HepG2 (cell line): ENCODE data around the gene ANKRD40. TPM values are rescaled to one million over a fixed set of nuclear protein-coding genes. Genes with fewer than 3 reads are reported as not detected.

Source experiments
- ARHGAP35 ChIP-seq: sonication (generic); formaldehyde crosslinking; IDR thresholded peaks from 2 replicates; pipeline ENCODE4 v1.9.0; 2022; ENCODE audit warnings: mild to moderate bottlenecking, inconsistent platforms, moderate library complexity, missing genetic modification reagents, borderline replicate concordance
- ARNT ChIP-seq: fragments of 450-650 bp; IDR thresholded peaks from 2 replicates; pipeline ENCODE4 v1.6.1; 2017
- CREB1 ChIP-seq, 2 experiments: fragments of 450-650 bp in 1 of 2; IDR thresholded peaks; 2 replicates each; pipeline ENCODE4 v1.6.1; 2016 to 2017; ENCODE audit warnings: control low read depth in 1 of 2, mild to moderate bottlenecking in 1 of 2, missing compliant biosample characterization in 1 of 2, missing genetic modification characterization in 1 of 2
- PITX1 ChIP-seq: sonication (generic); formaldehyde crosslinking; IDR thresholded peaks from 2 replicates; pipeline ENCODE4 v1.5.1; 2020; ENCODE audit warnings: mild to moderate bottlenecking, missing genetic modification reagents
- SIX4 ChIP-seq: sonication (generic); formaldehyde crosslinking; IDR thresholded peaks from 2 replicates; pipeline ENCODE4 v1.4.0; 2020; ENCODE audit warnings: missing genetic modification reagents
- SNAPC2 ChIP-seq: sonication (generic); formaldehyde crosslinking; IDR thresholded peaks from 2 replicates; pipeline ENCODE4 v1.8.1; 2022; ENCODE audit warnings: mild to moderate bottlenecking, missing genetic modification reagents
- TCF7 ChIP-seq: sonication (generic); IDR thresholded peaks from 2 replicates; pipeline ENCODE4 v1.6.1; 2016; ENCODE audit warnings: antibody characterized with exemption, low read depth
- ZNF10 ChIP-seq: sonication (generic); formaldehyde crosslinking; IDR thresholded peaks from 2 replicates; pipeline ENCODE4 v1.4.0; 2020; ENCODE audit warnings: mild to moderate bottlenecking, low read depth, missing genetic modification reagents, borderline replicate concordance
- ZNF121 ChIP-seq: sonication (generic); formaldehyde crosslinking; IDR thresholded peaks from 2 replicates; pipeline ENCODE4 v1.5.0; 2020; ENCODE audit warnings: mild to moderate bottlenecking, missing genetic modification reagents
- ZNF24 ChIP-seq: fragments of 450-650 bp; IDR thresholded peaks from 2 replicates; pipeline ENCODE4 v1.6.1; 2017; ENCODE audit warnings: antibody characterized with exemption, mild to moderate bottlenecking
- ZNF451 ChIP-seq: sonication (generic); formaldehyde crosslinking; IDR thresholded peaks from 2 replicates; pipeline ENCODE4 v1.5.0; 2020; ENCODE audit warnings: mild to moderate bottlenecking, missing genetic modification reagents
- ZNF615 ChIP-seq: sonication (generic); formaldehyde crosslinking; IDR thresholded peaks from 2 replicates; pipeline ENCODE4 v1.5.0; 2020; ENCODE audit warnings: mild to moderate bottlenecking, missing genetic modification reagents, borderline replicate concordance
- ZNF644 ChIP-seq: IDR thresholded peaks from 2 replicates; pipeline ENCODE4 v1.6.1; 2016; ENCODE audit warnings: low read depth
- ZNF782 ChIP-seq: sonication (generic); formaldehyde crosslinking; IDR thresholded peaks from 2 replicates; pipeline ENCODE4 v1.4.0; 2020; ENCODE audit warnings: missing genetic modification reagents, mild to moderate bottlenecking, borderline replicate concordance
- ZNF839 ChIP-seq: sonication (generic); formaldehyde crosslinking; IDR thresholded peaks from 2 replicates; pipeline ENCODE4 v1.4.0; 2020; ENCODE audit warnings: missing genetic modification reagents, mild to moderate bottlenecking, borderline replicate concordance
- ZSCAN22 ChIP-seq: sonication (generic); formaldehyde crosslinking; IDR thresholded peaks from 2 replicates; pipeline ENCODE4 v1.4.0; 2020; ENCODE audit warnings: mild to moderate bottlenecking, missing genetic modification reagents
- polyA plus RNA-seq, 8 experiments: library from polyadenylated mRNA; depleted of rRNA in 3 of 8; stranded (reverse) in 7 of 8; unstranded in 1 of 8; fragments of >200 nt; fragmentation: Illumina TruSeq in 4 of 8; extraction: Trizol in 4 of 8; gene quantifications; 2 replicates each; pipeline versions ENCODE4 v1.2.1 to v1.2.3, GENCODE V29; 2011 to 2016; ENCODE audit warnings: low read depth in 4 of 8, missing spikeins in 1 of 8, mixed read lengths in 1 of 8; ENCODE audit not compliant: insufficient read depth in 1 of 8
- total RNA-seq, 5 experiments: library from RNA; depleted of rRNA; stranded (reverse); fragments of >200 nt; fragmentation: Illumina TruSeq; extraction: Trizol; gene quantifications; 2 replicates each; pipeline ENCODE4 v1.2.3, GENCODE V29; 2016; ENCODE audit warnings: low read depth in 1 of 5
- TF ChIP-seq, protein P1 (sequence below): IDR thresholded peaks from 2 replicates; pipeline ENCODE4 v1.6.1; 2016; ENCODE audit warnings: missing biosample characterization, missing genetic modification reagents, low read depth
- TF ChIP-seq, protein P2 (sequence below): conservative IDR thresholded peaks from 2 replicates; pipeline ENCODE4 v1.6.1; 2018; ENCODE audit warnings: missing genetic modification reagents
- TF ChIP-seq, protein P3 (sequence below), 2 experiments: sonication (generic) in 1 of 2; formaldehyde crosslinking in 1 of 2; IDR thresholded peaks; 2 replicates each; pipeline versions ENCODE4 v1.4.0 to v1.6.1; 2016 to 2020; ENCODE audit warnings: borderline replicate concordance in 1 of 2, low read depth in 1 of 2, mild to moderate bottlenecking in 1 of 2, missing genetic modification reagents in 1 of 2
- TF ChIP-seq, protein P4 (sequence below): sonication (generic); formaldehyde crosslinking; conservative IDR thresholded peaks from 2 replicates; pipeline ENCODE4 v1.8.0; 2022; ENCODE audit warnings: low read depth, missing genetic modification reagents

ANKRD40 gene
- total and polyA plus RNA-seq, 2 of the 13 experiments (the other 11 are each of a cell fraction or from before 2014, with no cell fraction given) = 35.0 to 46.4 TPM

DNA sequence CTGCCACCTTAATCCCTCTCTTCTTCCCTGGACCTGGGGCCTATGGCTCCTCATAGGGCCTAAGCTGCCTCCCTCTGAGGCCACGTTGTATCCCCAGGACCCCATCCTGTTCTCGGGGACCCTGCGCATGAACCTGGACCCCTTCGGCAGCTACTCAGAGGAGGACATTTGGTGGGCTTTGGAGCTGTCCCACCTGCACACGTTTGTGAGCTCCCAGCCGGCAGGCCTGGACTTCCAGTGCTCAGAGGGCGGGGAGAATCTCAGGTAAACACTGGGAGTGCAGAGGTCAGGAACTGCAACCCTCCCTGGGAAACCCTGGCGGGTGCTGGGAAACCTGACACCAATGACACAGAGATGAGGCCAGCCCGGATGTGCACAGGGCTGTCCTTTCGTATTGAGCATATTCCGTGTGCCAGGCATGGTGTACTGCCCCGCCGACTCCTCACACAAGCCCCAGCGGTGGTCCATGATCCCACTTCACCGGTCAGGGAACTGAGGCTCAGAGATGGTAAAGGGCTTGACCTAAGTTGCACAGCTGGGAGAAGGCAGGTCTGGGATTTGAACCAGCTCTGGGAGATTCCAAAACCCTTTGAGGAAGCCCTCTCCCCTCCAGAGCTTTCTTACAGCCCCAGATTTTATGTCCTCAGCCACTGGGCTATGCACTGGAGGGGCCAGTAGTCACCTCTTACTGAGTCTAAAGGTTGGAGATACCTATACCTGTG, 22.9 kb downstream of the ANKRD40 start (continued):
- TF ChIP-seq, protein P1, sequence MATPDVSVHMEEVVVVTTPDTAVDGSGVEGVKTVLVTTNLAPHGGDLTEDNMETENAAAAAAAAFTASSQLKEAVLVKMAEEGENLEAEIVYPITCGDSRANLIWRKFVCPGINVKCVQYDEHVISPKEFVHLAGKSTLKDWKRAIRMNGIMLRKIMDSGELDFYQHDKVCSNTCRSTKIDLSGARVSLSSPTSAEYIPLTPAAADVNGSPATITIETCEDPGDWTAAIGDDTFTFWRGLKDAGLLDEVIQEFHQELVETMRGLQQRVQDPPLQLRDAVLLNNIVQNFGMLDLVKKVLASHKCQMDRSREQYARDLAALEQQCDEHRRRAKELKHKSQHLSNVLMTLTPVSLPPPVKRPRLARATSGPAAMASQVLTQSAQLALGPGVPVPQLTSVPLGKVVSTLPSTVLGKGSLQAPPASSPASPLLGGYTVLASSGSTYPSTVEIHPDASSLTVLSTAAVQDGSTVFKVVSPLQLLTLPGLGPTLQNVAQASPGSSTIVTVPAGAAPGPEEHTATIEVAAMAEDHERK (CRISPR knock-in tag) = no peak
- TF ChIP-seq, protein P2, sequence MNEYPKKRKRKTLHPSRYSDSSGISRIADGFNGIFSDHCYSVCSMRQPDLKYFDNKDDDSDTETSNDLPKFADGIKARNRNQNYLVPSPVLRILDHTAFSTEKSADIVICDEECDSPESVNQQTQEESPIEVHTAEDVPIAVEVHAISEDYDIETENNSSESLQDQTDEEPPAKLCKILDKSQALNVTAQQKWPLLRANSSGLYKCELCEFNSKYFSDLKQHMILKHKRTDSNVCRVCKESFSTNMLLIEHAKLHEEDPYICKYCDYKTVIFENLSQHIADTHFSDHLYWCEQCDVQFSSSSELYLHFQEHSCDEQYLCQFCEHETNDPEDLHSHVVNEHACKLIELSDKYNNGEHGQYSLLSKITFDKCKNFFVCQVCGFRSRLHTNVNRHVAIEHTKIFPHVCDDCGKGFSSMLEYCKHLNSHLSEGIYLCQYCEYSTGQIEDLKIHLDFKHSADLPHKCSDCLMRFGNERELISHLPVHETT (CRISPR knock-in tag) = peak; percentile 85; the same call in 1 of the 2 replicates
- TF ChIP-seq SNAPC2 (CRISPR knock-in tag) (peak; percentile 90; the same call in 1 of the 2 replicates), ZNF839 (CRISPR knock-in tag) (peak; percentile 87; the same call in 1 of the 2 replicates), ZNF10 (no peak), ZNF615 (peak; percentile 64), ZNF121 (peak; percentile 88), ARHGAP35 (CRISPR knock-in tag) (no peak), ZNF24 (no peak), ZNF451 (CRISPR knock-in tag) (peak; percentile 86; the same call in 1 of the 2 replicates), ARNT (no peak), ZNF644 (peak; percentile 73; the same call in 1 of the 2 replicates), ZSCAN22 (0 out of 2 replicates have a peak, but pooled peaks have one; percentile 54), CREB1 (IDR thresholded peaks at IDR 0.05) (peak; percentile 32; the same call in 1 of the 2 replicates), CREB1 (CRISPR knock-in tag; IDR thresholded peaks at IDR 0.05) (peak; percentile 75), SIX4 (CRISPR knock-in tag) (peak; percentile 100), ZNF782 (CRISPR knock-in tag) (peak; percentile 76; the same call in 1 of the 2 replicates), TCF7 (0 out of 2 replicates have a peak, but pooled peaks have one; percentile 35), PITX1 (CRISPR knock-in tag) (peak; percentile 95)
- TF ChIP-seq, protein P3, sequence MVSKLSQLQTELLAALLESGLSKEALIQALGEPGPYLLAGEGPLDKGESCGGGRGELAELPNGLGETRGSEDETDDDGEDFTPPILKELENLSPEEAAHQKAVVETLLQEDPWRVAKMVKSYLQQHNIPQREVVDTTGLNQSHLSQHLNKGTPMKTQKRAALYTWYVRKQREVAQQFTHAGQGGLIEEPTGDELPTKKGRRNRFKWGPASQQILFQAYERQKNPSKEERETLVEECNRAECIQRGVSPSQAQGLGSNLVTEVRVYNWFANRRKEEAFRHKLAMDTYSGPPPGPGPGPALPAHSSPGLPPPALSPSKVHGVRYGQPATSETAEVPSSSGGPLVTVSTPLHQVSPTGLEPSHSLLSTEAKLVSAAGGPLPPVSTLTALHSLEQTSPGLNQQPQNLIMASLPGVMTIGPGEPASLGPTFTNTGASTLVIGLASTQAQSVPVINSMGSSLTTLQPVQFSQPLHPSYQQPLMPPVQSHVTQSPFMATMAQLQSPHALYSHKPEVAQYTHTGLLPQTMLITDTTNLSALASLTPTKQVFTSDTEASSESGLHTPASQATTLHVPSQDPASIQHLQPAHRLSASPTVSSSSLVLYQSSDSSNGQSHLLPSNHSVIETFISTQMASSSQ (IDR thresholded peaks at IDR 0.05; ENCODE audit: low read depth) = peak; percentile 70
- TF ChIP-seq, protein P3 (CRISPR knock-in tag; IDR thresholded peaks at IDR 0.05; ENCODE audit: borderline replicate concordance) = peak; percentile 95
- TF ChIP-seq, protein P4, sequence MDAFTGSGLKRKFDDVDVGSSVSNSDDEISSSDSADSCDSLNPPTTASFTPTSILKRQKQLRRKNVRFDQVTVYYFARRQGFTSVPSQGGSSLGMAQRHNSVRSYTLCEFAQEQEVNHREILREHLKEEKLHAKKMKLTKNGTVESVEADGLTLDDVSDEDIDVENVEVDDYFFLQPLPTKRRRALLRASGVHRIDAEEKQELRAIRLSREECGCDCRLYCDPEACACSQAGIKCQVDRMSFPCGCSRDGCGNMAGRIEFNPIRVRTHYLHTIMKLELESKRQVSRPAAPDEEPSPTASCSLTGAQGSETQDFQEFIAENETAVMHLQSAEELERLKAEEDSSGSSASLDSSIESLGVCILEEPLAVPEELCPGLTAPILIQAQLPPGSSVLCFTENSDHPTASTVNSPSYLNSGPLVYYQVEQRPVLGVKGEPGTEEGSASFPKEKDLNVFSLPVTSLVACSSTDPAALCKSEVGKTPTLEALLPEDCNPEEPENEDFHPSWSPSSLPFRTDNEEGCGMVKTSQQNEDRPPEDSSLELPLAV = no peak
